Non-pigmented ciliary epithelial cell (primary cell): Measurements from ENCODE around the gene RAB3C.

ENCODE experiments used
- DNase-seq: peaks from one replicate; pipeline ENCODE4 v3.0.0-alpha.2; 2010; ENCODE audit warnings: low read depth

Gene RAB3C

DNA sequence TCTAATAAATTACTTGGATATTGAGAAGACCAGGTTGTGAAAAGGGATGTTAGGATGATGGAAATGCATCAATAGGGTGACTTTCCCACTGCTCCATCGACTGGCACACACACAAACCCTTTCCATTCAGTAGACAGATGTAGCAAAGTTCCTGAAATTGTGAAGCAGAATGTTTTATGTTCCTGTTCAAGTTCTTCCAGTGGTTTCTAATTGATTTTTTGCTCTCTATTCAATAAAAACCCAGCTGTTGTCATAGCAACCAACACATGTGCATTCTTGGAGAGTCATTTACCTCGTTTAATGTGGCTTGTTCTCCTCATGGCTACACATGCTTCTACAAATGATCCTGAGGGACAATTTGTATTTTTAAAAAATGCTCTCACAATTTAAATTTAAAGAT lies 244.6 kb downstream of the RAB3C start:
- DNase-seq = no peak

DNA sequence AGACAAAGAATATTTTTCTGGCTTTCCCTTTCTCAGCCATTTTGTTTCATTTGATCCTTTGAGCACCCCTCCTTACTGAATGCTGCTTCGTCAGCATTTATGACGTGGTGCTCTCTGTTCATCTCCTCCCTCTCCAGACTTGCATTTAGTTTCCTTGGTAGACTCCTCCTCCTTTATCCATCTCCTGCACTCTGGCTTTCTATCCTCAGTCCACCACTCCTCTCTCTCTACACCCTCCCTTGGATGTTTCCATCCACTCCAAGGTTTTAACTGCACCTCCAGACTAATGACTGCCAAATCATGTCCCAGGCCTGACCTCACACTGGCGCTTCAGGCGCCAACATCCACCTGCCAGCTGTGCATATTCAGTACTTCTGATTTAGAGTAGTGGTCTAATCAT lies 245.4 kb downstream of the RAB3C start:
- no peak for DNase-seq

DNA sequence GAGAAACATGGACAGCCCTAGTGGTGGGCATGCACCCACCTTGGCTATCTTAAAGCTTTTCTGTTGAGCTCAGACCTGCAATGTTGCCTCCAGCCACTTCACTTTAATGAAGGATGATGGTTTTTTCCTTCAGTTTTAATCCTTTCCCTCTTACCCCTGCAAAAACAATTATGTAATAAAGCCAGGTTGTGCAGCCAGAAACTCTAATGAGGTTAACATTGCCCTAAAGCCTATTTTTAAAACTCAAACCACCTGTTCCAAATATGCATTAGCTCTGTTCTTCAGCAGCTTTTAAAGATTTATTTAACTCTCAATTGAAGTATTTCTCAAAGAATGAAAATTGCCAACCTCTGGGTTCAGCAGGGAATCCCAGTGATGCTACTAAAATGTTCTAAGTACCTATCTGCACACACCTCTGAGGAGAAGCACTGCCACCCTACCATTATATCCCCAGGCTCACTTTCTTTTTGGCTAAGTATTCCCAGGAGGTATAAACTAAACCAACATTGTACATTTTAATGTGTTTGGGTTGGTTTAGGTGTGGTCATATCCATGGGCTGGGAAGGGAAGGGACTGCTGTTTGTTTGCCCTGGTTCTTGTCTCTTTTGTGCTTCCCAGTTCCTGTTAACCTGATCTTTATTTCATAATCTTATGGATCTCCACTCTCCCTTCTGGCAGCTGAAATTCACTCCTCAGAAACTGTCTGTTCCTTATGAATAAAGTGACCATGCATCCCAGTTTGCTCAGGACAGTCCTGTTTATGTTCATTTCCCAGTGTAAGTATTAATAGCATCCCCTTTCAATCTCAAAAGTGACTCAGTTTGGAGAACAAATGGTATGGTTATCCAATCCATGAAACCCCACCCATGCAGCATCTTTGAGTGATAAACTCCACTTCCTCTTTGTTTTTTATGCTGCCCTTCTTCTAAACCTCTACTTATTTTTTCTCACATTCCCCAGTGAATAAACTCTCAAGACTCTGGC lies 251.7 kb downstream of the RAB3C start:
- no peak for DNase-seq

DNA sequence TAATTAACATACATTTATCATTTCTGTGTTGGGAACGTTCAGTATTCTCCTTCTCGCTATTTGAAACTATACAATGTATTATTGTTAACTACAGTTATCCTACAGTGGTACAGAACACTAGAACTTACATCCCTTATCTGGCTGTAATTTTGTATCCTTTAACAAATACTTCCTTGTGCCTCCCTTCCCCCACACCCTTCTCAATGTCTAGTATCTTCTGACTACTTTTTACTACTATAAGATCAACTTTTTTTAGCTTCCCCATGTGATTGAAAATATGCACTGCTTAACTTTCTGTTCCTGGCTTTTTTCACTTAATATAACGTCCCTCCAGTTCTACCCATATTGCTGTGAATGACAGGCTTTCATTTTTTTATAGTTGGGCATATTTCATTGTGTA lies 253.5 kb downstream of the RAB3C start:
- DNase-seq = no peak

DNA sequence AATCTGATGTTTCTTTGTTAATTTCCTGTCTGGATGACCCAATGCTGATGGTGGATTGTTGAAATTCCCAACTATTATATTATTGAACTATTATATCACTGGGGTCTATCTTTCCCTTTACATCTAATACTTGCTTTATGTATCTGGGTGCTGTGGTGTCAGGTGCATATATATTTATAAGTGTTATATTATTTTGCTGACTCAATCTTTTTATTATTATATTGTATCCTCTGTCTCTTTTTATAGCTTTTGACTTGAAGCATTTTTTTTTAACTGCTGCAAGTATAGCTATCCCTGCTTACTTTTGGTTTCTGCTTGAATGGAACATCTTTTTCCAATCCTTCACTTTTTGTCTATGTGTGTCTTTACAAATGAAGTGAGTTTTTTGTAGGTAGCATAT lies 255.9 kb downstream of the RAB3C start:
- DNase-seq = no peak

DNA sequence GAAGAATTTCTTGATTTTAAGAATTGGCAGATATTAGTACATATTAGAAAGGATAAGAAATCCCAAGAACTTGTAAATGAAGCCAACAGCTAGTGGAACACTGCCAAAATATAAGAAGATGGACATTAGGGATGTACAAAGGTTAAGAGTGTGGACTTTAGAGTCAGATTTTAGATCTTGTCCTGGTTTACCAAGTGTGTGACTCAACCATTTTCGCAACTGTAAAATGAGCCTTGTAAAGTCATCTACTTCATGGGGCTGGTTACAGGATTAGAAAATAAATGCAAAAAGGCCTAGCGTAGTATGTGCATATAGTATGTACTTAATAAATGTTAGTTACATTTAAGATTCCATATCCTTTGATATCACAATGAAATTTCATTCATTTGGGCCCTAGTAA lies 260.0 kb downstream of the RAB3C start:
- DNase-seq = no peak

DNA sequence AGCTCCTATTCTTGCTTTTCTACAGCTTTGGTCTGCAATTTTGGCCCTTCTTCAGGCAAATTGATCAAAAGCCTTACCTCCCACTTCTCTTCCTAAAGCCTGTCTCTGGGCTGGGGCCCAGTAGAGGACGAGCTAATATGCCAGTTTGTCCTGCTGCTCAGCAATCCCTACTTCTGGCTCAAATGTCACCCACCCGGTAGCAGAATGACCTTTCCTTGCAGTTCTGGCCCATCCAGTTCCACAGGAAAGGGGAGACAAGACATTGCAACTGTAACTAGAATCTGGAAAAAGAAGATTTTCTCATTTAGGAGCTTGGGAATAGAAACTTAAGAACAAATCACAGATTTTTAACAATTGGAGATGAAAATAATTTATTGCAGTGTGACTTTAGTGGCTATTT lies 261.5 kb downstream of the RAB3C start:
- DNase-seq = no peak

DNA sequence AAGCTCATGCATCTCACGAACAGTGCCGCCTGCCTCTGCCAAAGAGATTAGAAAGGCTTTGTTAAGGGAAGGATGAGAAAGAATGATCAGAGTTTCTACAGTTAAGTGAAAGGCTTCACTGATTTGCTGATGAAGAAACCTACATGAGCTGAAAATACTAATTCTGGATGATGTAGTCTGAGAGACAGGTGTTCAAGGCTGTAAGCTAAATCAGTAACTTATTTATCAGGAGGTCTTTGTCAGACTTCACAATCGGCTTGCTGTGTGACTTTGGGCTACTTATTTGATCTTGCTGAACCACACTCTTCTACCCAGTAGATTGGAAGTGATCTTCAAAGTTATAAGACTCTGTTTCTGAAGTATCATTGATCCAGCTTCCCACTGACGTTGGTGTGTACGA lies 264.2 kb downstream of the RAB3C start:
- DNase-seq = no peak

DNA sequence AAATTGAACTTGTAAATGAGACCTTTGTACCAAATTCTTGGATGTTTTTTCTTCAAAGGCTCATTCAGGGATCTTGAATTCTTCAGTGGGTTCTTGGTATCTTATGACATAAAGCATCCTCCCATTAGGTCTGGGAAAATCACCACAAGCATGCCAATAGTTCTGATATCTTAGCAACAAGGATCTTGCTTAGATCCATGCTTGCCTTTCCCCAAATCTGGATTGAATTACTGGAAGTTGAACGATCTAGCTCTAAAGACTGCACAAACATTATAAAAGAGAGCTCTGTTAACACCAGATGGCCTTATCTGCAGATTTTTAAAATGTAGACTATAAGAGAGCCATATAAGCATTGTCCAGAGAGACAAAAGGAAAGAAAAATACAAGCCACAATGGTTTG lies 266.3 kb downstream of the RAB3C start:
- DNase-seq = no peak

DNA sequence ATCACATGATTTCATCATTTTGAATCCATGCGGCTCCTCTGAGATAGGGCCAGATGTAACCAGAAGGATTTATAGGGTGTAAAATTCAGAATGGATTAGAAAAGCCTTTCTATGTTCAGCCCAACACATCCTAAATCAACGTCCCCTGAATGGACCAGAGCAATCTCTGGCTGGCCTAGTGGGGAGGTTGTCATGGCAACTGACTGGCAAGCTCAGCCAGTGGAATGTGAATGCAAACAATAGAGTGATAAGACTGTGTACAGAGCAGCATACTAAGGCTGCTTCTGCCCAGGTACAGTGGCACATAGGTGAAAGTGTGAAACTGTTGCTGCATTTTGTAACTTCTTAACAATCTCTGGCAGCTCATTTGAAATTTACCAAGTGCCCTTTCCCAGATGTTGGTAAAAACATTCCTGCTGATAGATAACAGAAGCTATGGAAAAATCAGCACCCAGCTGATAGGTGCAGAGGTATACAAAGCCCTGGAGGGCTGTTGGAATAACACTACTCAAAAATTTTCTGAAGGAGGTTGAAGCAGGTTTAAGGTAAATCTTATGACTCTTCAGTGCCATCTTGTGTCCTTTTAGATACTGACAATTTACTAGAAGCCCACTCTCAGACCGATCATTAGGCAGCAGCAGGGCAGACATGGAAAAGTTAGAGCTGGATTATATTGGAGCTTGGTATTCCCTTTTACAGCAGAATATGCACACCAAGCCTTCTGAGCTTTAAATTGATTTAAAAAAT lies 267.2 kb downstream of the RAB3C start:
- DNase-seq = no peak

DNA sequence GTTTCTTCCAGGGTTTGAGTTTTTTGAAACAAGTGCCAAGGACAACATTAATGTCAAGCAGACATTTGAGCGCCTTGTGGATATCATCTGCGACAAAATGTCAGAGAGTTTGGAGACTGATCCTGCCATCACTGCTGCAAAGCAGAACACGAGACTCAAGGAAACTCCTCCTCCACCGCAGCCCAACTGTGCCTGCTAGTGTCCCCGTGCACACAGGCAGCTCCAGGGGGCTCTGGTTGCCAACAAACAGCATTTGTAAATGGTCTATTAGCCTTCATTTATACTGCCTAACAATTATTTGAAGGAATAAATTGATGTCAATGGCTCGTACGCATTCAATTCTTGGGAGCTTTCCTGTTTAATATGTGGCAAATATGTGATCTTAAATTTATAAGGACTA lies 268.3 kb downstream of the RAB3C start:
- no peak for DNase-seq

DNA sequence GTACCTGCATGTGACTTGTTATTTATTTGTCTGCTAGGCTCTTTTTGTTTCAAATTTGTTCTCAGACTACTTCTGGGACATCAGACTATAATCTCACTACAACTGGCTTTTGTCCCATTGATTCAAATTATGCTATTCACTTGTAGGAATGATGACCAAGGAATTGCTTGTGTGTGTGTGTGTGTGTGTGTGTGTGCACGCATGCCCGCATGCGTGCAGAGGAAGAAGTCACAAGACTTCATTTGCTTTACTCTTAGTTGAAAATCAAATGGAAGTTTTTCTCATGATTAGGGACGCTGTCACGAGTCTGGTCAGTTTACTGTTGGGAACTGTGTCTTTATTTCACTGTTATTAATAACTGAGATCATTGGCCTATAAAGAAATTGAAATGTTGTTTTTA lies 268.7 kb downstream of the RAB3C start:
- DNase-seq = no peak

DNA sequence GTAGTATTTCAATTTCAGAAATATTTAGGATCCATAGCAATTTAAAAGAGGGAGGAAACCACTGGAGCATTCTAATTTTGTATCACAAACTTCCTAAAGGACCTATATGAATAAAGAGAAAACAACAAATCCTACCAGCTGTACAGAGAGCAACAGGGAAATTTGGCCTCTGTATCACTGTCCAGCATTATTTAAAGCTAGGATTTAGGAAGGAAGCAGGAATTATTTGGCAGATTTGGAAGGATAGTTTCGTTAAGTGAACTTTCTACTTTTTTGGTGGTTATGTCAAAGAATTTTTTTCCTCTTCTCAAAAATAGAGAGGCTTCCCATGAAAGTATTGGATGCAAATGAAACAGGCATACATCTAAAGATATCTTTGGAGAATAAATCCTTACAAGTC lies 269.7 kb downstream of the RAB3C start:
- DNase-seq = no peak

DNA sequence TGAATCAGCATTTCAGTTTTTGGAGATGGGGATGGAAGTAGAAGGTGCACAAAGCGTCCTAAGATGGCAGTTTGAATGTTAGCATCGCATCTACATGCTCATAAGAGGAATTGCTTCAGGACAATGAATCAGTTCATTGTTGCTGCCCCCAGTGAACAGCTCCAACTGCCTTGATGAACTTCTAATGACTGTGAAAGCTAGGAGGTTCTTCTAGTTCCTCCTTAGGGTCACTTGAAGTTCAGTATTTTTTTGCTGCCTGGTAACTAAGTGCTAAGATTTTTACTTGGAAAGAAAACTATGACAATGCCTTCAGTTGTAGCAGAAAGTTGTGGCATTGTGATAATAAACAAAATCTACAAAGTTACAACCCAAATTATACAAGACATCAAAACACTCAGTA lies 271.6 kb downstream of the RAB3C start:
- no peak for DNase-seq

DNA sequence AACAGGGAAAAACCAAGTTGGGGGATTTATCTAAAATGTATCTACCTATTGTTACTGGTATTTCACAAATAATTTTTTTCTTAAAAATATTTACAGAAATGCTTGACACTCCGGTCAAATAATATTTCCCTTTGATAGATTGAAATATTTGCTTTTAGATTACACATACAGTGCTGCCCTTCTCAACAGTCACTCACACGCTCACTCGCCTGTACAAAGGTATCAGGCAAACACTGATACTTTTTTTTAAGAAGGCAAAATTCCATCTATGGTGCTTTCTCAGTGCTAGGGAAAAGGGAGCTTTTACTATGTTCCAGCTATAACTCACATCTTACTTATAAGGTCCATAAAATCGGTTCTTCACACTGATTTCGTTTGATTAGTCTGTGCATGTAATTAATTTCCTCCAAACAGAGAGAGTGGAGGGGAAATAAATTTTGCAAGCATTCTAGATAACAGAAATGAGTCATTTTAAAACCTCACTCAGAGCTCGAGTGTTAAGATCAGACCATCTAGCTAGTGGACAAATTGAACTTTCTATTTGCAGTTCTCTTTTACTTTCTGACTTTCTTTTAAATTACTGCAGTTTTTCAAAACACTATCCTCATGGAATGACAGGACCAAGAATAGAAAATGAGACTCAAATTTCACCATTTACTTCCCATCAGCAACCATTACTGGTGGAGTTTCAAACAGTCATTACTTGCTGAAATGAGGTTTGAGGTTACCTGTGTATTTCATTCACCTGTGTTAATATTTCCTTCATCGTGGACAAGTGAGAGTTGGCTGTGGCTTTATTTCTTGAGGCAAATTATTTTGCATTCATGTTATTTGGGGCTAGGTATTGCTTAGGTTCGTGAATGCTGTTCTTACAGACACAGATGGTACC lies 273.2 kb downstream of the RAB3C start:
- no peak for DNase-seq

DNA sequence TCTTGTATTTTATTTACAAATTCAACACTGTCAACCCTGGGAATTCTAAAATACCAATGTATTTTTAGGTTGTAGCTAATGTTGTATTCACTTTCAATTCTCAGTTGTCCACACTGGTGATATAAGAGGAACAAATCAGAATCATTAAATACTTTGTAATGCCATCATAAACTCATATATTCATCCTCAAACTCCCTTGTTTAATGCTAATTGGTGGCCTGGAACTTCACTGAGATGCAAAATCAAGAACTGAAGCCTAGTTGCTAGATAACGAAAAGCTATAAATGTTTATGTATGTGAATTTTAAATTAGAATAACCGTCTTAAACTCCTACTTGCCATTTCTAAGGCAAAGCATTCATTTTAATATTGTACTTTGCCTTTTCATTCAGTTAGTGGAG lies 274.7 kb downstream of the RAB3C start:
- DNase-seq = no peak

DNA sequence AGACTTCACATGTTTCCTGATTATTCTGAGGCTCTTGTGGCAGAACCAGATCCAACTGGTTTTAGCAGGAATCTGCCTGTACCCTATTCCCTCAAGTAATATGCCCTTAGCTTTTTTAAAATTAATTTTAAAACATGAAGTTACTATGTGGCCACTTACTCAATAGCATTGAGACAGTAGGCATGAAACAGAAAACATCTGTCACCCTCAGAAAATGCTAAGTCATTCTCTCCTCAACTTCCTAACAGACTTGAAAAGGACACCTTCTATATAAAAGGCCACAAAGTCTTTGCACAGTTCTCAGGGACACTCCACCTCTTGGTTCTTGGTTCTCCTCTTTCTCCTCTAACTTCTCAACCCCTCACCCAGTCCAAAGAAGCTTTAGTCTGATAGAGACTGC lies 277.8 kb downstream of the RAB3C start:
- DNase-seq = no peak

DNA sequence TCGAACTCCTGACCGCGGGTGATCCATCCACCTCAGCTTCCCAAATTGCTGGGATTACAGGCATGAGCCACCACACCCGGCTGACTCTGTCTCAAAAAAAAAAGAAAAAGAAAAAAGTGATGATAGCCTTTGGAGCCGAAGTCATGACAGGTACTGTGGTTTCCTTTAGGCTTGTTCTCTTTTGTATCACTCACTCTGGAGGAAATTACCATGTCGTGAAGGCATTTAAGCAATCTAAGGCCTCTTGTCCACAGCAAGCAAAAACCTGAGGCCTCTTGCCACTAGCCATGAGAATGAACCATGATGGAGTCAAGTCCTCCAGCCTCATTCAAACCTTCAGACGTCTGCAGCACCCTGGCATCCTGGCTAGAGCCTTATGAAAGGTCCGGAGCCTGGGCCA lies 286.1 kb downstream of the RAB3C start:
- no peak for DNase-seq

DNA sequence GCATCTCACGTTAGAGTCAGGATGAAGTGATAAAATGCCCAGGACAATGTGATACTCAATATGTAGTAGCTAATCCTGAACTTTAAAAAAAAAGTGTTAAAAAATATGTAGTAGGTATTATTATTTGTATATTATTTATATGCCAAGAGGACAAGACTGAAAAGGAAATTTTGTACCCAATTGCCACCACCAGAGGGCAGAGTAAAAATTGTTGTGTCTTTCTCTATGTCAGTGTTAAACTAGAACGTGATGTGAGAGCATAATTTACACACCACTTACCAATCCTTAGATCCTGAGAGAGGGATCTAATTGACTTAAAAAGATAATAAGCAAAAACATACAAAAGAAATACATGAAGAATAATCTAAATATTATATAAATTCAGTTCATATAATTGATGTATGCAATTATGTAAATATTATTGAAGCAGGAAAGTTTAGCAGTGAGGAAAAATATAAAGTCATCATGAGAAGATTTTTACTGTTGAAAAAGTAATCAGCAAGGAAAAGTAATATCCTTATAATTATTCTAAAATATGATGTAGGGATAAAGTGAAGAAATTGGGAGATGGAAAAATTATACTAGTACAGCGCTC lies 288.9 kb downstream of the RAB3C start:
- DNase-seq = no peak

DNA sequence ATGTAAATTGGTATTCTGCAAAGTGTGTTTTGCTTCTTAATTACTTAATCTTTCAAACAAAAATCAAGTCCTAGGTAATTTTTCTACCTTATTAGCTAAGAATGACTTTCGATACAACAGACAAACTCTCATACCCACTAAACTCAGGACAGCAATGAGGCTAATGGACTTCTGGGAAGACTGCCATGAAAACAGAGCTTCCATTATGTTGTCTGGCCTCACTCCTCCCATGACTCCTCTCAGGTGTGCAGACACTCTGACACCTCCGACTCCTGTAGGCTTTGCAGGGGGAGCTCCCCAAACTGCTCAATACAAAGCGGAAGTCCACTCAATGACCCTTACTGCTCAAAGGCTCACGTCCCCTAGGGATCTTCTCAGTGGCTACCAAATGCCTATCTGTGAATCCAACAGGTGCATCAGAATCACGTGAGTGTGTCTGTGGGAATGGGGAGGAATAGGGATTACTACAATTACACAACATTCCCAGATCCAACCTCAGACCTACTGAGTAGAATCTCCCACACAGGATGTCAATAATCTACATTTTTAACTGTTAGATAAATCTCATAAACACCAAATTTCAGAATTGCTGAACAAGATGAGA lies 289.9 kb downstream of the RAB3C start:
- DNase-seq = no peak

DNA sequence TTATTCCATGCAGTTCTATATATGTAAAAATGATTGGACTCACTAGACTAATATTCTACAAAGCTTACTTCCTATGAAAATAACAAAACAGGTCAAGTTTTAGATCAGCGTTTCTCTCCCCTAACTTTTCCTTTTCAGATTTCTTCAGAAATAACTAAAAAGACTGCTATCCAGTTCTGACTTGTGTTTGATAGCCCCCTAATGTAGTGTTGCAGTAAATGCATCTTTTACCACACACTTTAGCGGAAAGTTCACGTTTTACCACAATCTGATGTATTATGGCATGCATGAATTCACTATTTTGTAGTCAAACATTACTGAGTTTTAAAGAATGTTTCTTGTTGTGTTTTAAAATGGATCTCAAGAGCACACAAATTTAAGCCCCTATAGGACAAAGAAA lies 292.7 kb downstream of the RAB3C start:
- DNase-seq = no peak

DNA sequence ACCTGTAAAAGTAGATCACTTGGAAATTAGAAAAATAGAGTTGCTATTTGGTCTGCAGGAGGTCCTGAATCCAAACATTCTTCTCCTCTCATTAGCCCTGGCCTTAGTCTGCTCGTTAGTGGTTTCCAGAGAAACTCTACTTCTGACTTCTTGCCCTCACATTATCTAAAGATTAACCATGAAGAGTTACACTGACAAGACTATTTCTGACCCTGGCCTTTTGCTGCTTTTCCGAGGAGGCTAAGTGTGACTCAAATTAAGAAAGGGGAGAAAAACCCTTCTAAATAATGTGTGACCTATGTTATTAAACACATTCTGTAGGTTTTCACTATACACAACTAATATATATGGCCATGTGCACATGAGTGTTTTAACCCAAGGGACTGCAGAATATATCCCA lies 302.4 kb downstream of the RAB3C start:
- no peak for DNase-seq
